ENCODE data around the gene EIF2B2. TPM values are rescaled to one million over a fixed set of nuclear protein-coding genes. Genes with fewer than 3 reads are reported as not detected.
A peak's percentile ranks its signal among the peaks of the same experiment; 100 is the strongest.

EIF2B2 gene
- total and polyA plus RNA-seq, 3 donors from 2014 or later = 39.4 to 124 (median 40.4) TPM

DNA sequence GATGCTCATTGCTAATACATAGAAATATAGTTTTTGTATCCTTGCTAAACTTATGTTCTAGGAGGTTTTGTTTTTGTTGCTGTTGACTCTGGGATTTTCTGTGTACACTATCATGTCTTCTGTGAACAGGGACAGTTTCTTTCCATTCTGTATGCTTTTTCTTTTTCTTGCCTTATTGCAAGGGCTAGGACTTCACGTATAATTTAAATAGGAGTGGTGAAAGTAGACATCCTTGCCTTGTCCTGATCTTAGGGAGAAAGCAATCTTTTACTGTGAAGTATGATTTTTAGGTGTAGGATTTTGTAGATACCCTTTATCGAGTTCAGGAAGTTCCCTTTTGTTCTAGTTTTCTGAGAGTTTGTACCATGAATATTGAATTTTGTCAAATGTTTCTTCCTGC lies 1.5 kb upstream of the EIF2B2 start:
- WGBS, 2 donors = 84 to 88% methylated on average over 2 of the region's 2 CpGs
- no peak overlapping the region for H3K4me3 ChIP-seq
- no peak for DNase-seq
- no peaks in the 10 kb centered on the region for H3K27me3 ChIP-seq
- peaks cover 10% of the 10 kb centered on the region for H3K4me1 ChIP-seq
- intact Hi-C loops (cut with DNase I; ENCODE audit: low total_unique reads) = no loop called here
- H3K36me3 ChIP-seq (ENCODE audit: low read depth, missing control alignments) = no peaks in the 10 kb centered on the region
- TF ChIP-seq POLR2A (IDR thresholded peaks at IDR 0.05) = no peak
- TF ChIP-seq, protein P1, sequence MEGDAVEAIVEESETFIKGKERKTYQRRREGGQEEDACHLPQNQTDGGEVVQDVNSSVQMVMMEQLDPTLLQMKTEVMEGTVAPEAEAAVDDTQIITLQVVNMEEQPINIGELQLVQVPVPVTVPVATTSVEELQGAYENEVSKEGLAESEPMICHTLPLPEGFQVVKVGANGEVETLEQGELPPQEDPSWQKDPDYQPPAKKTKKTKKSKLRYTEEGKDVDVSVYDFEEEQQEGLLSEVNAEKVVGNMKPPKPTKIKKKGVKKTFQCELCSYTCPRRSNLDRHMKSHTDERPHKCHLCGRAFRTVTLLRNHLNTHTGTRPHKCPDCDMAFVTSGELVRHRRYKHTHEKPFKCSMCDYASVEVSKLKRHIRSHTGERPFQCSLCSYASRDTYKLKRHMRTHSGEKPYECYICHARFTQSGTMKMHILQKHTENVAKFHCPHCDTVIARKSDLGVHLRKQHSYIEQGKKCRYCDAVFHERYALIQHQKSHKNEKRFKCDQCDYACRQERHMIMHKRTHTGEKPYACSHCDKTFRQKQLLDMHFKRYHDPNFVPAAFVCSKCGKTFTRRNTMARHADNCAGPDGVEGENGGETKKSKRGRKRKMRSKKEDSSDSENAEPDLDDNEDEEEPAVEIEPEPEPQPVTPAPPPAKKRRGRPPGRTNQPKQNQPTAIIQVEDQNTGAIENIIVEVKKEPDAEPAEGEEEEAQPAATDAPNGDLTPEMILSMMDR (IDR thresholded peaks at IDR 0.05) = no peak
- no peak overlapping the region for H3K27ac ChIP-seq
- H3K9me3 ChIP-seq = no peaks in the 10 kb centered on the region

DNA sequence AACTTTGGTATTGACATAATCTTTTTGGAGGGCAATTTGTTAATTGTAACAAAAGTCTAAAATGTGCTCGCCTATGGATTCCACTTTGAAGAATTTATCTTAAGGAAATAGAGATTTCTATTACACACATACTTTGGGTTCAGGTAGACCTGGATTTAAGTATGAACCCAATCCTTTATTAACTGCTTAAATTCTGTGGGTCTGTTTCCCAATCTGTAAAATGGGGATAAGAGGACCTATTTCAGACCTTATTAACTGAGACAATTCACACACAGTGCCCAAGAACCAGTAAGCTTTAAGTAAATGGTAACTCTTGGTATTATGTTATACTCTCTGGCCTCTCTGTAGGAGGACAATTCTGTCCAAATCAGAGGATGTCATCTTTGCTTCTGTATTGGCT lies 822 bp upstream of the EIF2B2 start:
- Histone ChIP-seq H3K4me1 (peaks cover 10% of the 10 kb centered on the region), H3K27me3 (no peaks in the 10 kb centered on the region), H3K27ac (peak overlapping the region; percentile 80 to 88), H3K4me3 (peak overlapping the region; percentile 75 to 82), H3K36me3 (ENCODE audit: low read depth, missing control alignments) (no peaks in the 10 kb centered on the region), H3K9me3 (no peaks in the 10 kb centered on the region)
- no peak for DNase-seq
- 51 to 76% methylated on average over 1 of the region's 1 CpG for WGBS, 2 donors
- intact Hi-C loops (cut with DNase I; ENCODE audit: low total_unique reads) = no loop called here
- TF ChIP-seq POLR2A (IDR thresholded peaks at IDR 0.05) = no peak
- TF ChIP-seq, protein P1 (IDR thresholded peaks at IDR 0.05) = no peak

DNA sequence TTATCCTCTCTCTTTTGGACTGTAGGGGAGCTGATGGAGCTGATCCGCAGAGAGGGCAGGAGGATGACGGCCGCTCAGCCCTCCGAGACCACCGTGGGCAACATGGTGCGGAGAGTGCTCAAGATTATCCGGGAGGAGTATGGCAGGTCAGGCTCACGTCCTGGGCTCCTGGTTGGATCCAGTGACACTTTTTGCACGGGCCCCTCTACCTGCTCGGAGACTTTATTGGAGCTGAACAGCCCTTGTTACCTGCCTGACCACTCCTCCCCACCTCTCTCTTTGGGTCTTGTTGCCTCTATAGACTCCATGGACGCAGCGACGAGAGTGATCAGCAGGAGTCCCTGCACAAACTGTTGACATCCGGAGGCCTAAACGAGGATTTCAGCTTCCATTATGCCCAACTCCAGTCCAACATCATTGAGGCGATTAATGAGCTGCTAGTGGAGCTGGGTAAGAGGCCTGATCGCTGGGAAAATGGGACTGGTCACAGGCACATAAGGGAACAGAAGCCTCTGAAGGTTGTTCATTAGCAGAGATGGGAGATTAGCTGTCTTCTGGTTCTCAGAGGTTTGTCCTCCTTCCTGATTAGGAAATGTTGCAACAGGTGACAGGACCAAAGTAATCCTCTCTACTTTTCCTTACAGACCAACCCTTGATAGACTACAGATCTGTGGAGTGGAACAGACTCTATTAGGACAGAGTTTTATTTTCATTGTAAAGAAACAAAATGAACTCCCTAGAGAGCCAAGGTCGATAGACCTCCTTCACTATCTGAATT lies 718 bp downstream of the EIF2B2 start:
- intact Hi-C loops (cut with DNase I; ENCODE audit: low total_unique reads) = no loop called here
- Histone ChIP-seq H3K4me1 (peaks cover 10% of the 10 kb centered on the region), H3K9me3 (no peaks in the 10 kb centered on the region), H3K36me3 (ENCODE audit: low read depth, missing control alignments) (no peaks in the 10 kb centered on the region), H3K27me3 (no peaks in the 10 kb centered on the region), H3K27ac (peak overlapping the region; percentile 80 to 88), H3K4me3 (peak overlapping the region; percentile 75 to 82)
- no peak for DNase-seq
- no peak for TF ChIP-seq POLR2A (IDR thresholded peaks at IDR 0.05)
- TF ChIP-seq, protein P1 (IDR thresholded peaks at IDR 0.05) = no peak
- 5 to 6% methylated on average over 15 to 18 of the region's 18 CpGs for WGBS, 2 donors

DNA sequence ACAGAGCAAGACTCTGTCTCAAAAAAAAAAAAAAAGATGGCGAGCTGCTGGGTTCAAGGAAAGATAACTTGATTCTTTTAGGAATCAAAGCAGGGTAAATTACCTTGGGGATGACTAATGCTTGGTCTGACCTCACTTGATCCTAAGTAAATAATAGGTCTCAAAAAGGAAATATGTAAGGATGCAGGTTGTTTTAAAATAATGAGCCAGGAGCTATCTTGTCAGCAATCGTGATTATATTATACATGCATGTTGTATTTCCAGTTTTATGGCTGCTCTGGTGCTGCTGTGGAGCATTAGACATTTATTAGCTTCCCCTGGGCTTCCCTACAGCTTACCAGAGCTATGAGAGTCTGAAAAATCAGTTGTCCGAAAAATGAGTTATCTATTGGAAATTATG lies 2.6 kb downstream of the EIF2B2 start:
- TF ChIP-seq, protein P1 (IDR thresholded peaks at IDR 0.05) = no peak
- no peak for TF ChIP-seq POLR2A (IDR thresholded peaks at IDR 0.05)
- WGBS, 2 donors = 88 to 94% methylated on average over 3 of the region's 3 CpGs
- Histone ChIP-seq H3K4me3 (no peak overlapping the region), H3K27ac (no peak overlapping the region), H3K36me3 (ENCODE audit: low read depth, missing control alignments) (no peaks in the 10 kb centered on the region), H3K27me3 (no peaks in the 10 kb centered on the region), H3K4me1 (peaks cover 10% of the 10 kb centered on the region), H3K9me3 (no peaks in the 10 kb centered on the region)
- no peak for DNase-seq
- intact Hi-C loops (cut with DNase I; ENCODE audit: low total_unique reads) = no loop called here

DNA sequence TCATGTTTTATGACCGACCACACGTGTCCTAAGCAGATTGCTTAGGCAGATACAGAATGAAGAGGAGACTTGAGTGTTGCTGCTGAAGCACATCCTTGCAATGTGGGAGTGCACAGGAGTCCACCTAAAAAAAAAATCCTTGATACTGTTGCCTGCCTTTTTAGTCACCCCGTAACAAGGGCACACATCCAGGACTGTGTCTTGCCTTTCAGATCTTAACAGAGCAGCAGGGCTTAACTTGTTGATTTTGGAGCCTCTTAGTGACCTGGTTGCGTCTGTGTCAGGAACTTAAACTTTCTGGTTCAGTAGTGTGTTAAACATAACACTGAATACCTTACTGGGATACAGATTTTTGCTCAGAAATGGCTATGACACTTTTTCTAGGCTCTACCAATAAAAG lies 6.5 kb downstream of the EIF2B2 start:
- no peak for DNase-seq
- Histone ChIP-seq H3K4me1 (peaks cover 10% of the 10 kb centered on the region), H3K4me3 (no peak overlapping the region), H3K27ac (no peak overlapping the region), H3K9me3 (no peaks in the 10 kb centered on the region), H3K36me3 (ENCODE audit: low read depth, missing control alignments) (no peaks in the 10 kb centered on the region), H3K27me3 (no peaks in the 10 kb centered on the region)
- TF ChIP-seq POLR2A (IDR thresholded peaks at IDR 0.05) = no peak
- TF ChIP-seq, protein P1 (IDR thresholded peaks at IDR 0.05) = no peak
- intact Hi-C loops (cut with DNase I; ENCODE audit: low total_unique reads) = no loop called here
- 82 to 86% methylated on average over 3 to 4 of the region's 4 CpGs for WGBS, 2 donors
